Activated CD4-positive, alpha-beta T cell treated with anti-CD3 and anti-CD28 coated beads, Interleukin-10, Interleukin-2, amounts not matched to agents 100 ng/mL and 50 ng/mL, durations not matched to agents 16 hours and 8 hours (primary cell): ENCODE measurements around the gene NEK7.
"Not testable (repeated sequence)": the region's sequence is repeated elsewhere in the genome, so short reads cannot be mapped to it uniquely, and the experiment has no call there.

Experiments
- DNase-seq: peaks from one replicate; pipeline ENCODE4 v3.0.0-alpha.2; 2020

The NEK7 gene

DNA sequence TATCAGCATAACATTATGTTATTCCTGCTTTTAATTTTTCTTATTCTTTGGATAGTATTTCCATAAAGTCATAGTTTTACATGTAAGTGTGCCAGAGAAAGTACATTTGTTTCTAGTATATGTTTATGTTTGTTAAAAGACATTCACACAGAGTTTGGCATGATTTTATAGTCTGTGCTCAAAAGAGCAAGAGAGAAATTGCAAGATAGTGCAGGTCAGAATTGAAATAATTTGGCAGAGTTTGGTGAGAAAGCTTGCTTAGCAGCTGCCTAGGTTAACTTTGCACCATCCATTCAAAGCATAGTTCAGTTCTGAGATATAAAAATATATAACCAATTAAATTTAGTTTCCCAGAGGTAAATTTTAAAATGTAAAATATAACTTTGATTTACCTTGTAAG is 17.0 kb downstream of the NEK7 start:
- DNase-seq, result no peak

DNA sequence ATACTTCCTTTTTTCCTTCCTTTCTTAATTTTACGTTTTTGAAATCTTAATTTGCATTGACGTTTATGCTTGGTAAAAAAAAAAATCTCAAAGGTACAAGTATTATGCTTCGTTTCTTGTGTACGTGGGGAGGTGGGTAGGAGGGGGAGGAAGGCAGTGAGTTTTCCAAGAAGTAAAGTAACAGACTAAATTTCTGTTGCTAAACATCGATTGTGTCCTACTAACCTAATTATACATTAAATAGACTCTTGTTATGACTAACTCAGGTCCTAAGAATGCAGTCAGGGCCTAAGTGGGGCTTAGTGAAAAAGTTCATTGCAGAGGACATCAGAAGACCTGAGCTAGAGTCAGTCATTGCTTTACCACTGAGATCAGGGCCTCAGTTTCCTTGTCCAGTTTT is 17.5 kb downstream of the NEK7 start:
- DNase-seq, result peak; percentile 49

GRCh38 chr1:198175423-198176170 is 18.8 kb downstream of the NEK7 start:
- DNase-seq, result peak; percentile 63

DNA sequence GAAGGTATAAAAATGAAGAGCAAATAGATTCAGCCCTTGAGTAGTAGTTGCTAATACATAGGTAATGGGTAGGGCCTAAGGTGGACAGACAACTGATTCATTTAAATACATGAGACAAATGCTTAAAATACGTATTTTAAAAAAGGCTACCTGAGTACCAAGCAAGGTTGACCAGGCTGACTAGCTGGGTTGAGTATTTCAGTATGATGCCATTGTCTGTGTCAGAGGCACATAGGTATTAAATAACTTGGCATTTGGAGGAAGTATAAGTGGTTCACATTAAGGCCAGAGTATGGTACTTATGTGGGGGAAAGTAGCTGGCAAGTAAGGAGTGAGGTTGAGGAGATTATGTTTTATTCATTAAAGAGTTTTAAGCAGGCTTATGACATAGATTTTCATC is 19.4 kb downstream of the NEK7 start:
- DNase-seq, result no peak

DNA sequence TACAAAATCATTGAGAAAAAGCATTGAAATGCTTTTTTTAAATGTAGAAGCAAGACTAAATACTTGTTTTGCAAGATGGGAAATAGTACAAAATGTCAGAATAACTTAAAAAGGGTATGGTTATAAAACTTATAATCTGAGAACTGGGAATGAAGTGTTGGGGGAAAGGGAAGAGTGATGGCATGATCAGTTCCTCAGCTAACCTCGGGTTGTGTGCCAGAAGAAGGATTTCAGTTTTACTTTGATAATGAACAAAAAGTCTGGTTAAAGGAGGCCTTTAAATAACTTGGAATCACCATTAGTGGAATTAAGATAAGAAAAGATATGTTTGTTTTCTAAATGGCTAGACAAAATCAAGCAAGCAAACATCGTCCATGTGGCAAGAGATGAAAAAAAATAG is 20.7 kb downstream of the NEK7 start:
- DNase-seq, result no peak

- DNase-seq, result no peak
Measured at GRCh38 chr1:198178615-198179014, 21.8 kb downstream of the NEK7 start.

GRCh38 chr1:198179556-198179981 is 22.8 kb downstream of the NEK7 start:
- peak; percentile 50 for DNase-seq

- no peak for DNase-seq
Measured at GRCh38 chr1:198183605-198184004, 26.8 kb downstream of the NEK7 start.

GRCh38 chr1:198184516-198184915 is 27.7 kb downstream of the NEK7 start:
- DNase-seq, result no peak

DNA sequence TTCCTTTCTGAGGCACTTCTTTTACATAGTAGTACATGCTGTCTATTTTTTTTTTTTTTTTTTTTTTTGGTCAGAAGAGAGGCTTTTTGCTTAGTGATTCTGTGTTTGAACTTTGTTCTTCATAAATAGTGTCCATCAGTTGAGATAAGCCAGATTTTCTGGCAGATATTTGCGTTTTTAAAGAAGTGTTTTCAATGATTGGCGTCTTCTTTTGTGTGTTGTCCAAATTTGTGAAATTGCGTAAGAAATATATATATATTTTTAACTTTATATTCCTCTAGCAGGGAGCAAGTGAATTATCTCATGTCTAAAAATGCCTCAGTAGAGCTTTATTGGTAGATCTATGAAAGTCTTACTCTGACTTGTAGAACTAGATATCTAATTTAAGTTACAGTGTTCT is 28.3 kb downstream of the NEK7 start:
- no peak for DNase-seq

DNA sequence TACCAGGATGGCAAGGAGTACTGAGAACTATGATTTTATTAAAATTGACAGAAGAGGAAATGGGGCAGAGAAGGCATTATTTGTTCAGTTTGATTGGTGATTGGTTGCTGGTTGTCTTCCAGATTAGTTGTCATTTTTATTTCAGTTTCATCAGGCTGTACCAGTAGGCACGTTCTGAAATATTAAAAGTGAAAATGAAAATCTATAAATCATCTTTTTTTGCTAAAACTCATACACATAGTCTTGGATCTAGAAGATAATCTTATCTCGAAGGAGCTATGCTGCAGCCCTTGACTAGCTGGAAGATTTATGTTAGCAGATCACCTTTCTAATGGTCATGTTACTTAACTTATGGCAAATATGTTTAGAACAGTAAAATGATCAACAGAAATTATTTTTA is 29.0 kb downstream of the NEK7 start:
- peak; percentile 41 for DNase-seq

- no peak for DNase-seq
Measured at GRCh38 chr1:198186916-198187580, 30.2 kb downstream of the NEK7 start.

DNA sequence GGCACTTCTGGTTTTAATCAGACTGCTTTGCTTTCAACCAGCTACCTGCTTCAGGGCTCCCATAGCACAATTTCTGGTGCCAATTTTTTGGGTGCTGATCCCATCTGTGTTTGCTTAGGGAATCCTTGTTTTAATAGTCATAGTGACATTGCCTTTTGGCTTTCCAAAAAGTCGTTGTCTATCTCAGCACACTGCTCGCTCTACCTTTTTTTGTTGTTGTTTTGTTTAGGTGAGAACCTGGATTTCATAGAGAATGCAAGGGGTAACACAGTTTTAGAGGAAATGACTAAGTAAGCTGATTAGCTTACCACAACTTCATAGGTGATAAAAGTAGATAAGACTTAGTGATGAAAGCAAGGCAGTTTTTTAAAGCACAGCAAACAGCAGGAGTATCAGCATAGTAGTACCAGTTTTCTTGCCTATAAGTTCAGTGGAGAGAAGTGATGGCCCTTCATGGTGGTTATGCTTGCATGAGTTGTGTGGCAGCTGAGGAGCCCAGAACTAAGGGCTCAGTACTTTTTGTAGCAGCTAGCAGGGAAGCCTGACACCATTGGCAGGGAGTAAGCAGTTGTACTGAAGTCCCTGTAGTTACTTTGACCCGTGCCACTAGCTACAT is 31.3 kb downstream of the NEK7 start:
- peak; percentile 57 for DNase-seq

- DNase-seq, result no peak
Measured at GRCh38 chr1:198191117-198191516, 34.3 kb downstream of the NEK7 start.

DNA sequence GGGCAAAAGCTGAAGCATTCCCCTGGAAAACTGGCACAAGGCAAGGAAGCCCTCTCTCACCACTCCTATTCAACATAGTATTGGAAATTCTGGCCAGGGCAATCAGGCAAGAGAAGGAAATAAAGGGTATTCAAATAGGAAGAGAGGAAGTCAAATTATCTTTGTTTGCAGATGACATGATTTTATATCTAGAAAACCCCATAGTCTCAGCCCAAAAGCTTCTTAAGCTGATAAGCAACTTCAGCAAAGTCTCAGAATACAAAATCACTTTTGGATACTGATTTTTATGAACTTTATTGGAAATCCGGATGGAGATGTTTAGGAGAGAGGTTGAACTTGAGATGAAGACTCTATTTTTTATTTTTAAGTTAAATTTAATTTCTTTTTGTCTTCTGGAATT is 37.1 kb downstream of the NEK7 start:
- DNase-seq, result not testable (repeated sequence)

DNA sequence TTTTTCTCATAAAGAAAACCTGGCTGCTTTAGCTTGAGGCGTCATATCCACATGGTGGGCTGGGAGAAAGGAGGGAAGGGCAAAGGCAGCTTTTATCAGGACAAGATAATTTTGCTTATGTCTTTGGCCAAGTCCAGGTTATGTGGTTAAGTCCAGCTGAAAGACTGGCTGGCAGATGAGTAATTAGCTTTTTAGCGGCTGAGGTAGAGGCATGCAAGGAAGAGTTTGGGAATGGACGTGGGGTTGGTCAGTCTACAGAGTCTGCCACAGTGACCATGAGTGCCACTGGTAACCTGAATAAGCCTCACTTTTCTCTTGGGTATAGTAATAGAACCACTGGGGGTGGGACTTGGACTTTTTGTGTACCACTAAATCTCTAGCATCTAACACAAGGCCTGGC is 39.8 kb downstream of the NEK7 start:
- no peak for DNase-seq

GRCh38 chr1:198197285-198197684 is 40.5 kb downstream of the NEK7 start:
- DNase-seq, result no peak

- DNase-seq, result no peak
Measured at GRCh38 chr1:198199105-198199504, 42.3 kb downstream of the NEK7 start.

DNA sequence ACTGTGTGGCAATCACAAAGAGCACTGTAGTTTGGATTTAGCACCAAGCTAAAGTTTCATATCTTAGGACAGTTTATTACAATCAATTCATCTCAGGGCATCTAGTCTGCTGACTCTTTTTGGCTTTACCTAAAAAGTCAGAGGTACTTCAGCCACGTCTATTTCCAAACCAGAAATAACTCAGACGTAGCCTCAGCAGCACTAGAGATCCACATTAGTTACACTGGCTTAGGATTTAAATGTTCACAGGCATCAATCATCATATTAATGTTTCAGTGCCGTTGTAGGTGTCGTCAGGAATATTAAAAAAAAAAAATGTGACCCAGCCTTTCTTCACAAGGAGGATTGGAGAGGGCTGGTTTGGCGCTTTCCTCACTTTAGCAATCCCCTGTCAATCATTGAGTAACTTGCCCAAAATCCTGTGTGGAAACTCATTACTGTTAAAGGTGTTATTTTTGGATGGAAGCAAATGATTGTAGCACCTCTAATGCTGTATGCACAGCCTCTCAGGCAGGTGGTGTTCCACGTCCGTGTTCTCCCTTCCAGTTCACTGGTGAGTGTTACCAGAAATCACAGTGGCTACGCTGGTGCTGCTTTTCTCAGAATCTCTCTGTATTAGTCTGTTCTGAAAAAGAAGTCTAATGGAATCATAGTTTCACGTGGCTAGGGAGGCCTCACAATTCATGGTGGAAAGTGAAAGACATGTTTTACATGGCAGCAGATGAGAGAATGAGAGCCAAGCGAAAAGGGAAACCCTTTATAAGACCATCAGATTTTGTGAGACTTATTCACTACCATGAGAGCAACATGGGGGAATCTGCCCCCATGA is 45.4 kb downstream of the NEK7 start:
- DNase-seq, result peak; percentile 75

DNA sequence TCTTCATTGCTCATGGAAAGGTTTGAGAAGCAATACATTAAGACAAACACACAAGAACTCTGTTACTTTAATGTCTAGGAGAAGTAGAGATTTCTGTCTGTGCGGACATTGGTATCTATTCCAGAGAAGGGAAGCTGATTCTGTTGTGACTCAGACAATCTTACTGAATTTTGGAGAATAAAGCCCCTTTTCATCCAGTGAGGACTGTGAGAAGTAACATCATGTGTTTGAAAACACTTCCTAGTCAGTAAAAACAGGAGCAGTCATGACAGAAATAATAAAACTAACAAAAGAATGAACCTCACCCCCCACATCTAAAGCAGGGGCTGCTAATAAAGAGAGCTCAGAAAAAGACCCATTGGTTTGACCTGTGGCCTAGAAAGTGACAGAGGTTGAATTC is 46.6 kb downstream of the NEK7 start:
- DNase-seq, result no peak

DNA sequence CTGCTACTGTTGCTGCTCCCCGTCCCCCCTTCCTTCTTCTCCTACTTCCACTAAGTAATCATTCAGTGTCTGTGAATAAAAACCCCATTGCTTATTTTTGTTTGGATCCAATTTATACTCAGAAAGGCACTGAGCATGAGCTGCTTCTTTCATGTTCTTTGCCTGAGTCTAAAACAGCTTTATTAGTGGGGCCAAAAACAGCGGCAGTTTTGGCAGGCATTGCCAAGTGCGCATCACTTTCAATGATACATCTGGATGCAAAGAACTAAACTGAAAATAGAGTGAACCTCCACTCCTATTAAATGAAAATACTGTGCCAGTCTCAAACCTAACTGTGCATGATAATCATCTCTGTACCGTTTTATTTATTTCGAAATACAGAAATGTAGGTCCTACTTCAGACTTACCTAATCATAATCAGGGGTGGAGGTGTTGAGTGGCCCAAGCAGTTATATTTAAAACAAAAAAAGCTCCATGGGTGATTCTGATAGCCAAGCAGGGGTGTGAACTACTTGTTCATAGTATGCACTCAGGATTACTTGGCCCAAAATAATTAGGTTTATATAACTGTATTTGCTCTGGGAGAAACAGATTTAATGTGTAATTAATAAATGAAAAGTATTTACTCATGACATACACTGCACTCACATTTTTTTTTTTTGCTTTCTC is 48.4 kb downstream of the NEK7 start:
- no peak for DNase-seq

DNA sequence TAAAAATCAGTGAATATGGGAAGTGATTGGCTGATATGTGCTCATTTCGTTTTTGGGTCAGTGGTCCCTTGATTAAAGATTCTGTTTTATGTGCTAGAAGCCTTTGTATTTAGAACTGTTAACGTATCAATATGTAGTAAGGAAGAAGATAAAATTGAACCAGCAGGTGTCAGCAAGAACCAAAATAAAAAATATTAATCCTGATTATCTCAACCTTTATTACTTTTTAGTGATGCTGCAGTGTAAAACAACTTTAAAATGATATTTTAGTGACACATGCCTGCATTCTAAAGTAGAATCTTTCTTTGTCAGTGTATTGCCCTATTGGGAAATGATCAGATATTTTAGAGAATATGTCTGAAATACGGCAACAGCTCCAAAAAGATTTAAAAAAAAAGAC is 49.5 kb downstream of the NEK7 start:
- DNase-seq, result no peak

GRCh38 chr1:198211696-198212095 is 54.9 kb downstream of the NEK7 start:
- no peak for DNase-seq
